Keratinocyte (primary cell): ENCODE measurements around the gene RNF157.

ENCODE experiments used
- EZH2 ChIP-seq: IDR thresholded peaks from one replicate; pipeline ENCODE4 v1.6.1; 2012; ENCODE audit warnings: inconsistent platforms, mild to moderate bottlenecking, low read length, moderate library complexity
- TF ChIP-seq, protein P1 (sequence below), 3 experiments: IDR thresholded peaks in 1 of 3; conservative IDR thresholded peaks in 1 of 3; optimal IDR thresholded peaks in 1 of 3; 2 replicates in 2 of 3; 3 replicates in 1 of 3; pipeline versions ENCODE3 to v1.5.1; 2011; ENCODE audit warnings: low read length in 3 of 3, mild to moderate bottlenecking in 3 of 3, moderate library complexity in 2 of 3, control low read depth in 1 of 3, inconsistent platforms in 1 of 3; ENCODE audit not compliant: insufficient read depth in 2 of 3; ENCODE audit errors: extremely low read depth in 1 of 3

DNA sequence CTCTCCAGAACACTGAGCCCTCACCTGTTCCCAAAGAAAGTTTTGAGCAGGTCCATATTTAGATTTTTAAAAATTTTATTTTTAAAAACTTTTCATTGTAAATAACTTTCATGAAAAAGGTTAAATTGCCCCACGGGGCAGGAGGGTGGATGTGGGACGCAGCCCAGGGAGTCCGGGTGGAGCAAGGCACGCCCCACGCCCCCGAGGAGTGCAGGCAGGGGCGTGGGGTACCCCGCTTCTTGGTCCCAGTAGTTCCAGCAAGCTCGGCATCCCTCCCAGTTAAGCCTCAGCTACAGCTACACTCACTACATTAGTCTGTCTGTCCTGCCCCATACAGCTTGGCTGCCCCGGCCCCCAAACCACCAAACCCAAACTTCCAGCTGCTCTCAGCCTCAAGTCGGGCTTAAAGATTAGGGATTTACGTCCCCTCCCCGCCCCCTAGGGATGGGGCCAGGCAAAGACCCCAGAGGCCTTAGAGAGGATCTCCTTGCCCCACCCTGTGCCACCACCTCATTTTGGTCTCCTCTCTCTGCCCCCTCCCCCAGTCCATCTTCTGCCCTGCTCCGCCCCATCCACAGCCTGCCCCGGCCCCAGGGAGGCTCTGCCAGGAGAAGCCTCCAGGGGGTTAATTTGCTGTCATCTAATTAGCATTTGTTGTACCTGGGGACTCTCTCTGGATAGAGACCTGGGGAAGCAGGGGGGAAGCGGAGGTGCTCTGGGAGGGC lies 103.9 kb downstream of the RNF157 start:
- TF ChIP-seq, protein P1, sequence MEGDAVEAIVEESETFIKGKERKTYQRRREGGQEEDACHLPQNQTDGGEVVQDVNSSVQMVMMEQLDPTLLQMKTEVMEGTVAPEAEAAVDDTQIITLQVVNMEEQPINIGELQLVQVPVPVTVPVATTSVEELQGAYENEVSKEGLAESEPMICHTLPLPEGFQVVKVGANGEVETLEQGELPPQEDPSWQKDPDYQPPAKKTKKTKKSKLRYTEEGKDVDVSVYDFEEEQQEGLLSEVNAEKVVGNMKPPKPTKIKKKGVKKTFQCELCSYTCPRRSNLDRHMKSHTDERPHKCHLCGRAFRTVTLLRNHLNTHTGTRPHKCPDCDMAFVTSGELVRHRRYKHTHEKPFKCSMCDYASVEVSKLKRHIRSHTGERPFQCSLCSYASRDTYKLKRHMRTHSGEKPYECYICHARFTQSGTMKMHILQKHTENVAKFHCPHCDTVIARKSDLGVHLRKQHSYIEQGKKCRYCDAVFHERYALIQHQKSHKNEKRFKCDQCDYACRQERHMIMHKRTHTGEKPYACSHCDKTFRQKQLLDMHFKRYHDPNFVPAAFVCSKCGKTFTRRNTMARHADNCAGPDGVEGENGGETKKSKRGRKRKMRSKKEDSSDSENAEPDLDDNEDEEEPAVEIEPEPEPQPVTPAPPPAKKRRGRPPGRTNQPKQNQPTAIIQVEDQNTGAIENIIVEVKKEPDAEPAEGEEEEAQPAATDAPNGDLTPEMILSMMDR (optimal IDR thresholded peaks at IDR 0.05 in 1 of 3, IDR thresholded peaks at IDR 0.05 in 1 of 3, conservative IDR thresholded peaks at IDR 0.05 in 1 of 3; ENCODE audit: extremely low read depth in 1 of 3, insufficient read depth in 2 of 3, low read length in 3 of 3), result no peak
- TF ChIP-seq EZH2, result no peak
